SU-DHL-6 (cell line): Measurements from ENCODE around the gene MAPK8IP1.

Experiments
- H2AFZ ChIP-seq: fragments of 200-600 bp; sonication (generic); 2 replicates; pipeline ENCODE4 v1.6.1; 2014; ENCODE audit warnings: low read depth, mild to moderate bottlenecking, moderate library complexity, mixed read lengths, antibody characterized with exemption, low read length; ENCODE audit not compliant: severe bottlenecking
- H3F3A ChIP-seq: fragments of 200-600 bp; shearing (Covaris generic); 2 replicates; pipeline ENCODE4 v1.6.0; 2016; ENCODE audit warnings: antibody characterized with exemption, mild to moderate bottlenecking; ENCODE audit not compliant: insufficient read depth
- H3K27ac ChIP-seq: fragments of 200-600 bp; sonication (generic); 2 replicates; pipeline ENCODE4 v1.5.1; 2016; ENCODE audit warnings: low read depth, mild to moderate bottlenecking, low read length, moderate library complexity, mixed read lengths
- H3K27me3 ChIP-seq: fragments of 200-600 bp; sonication (generic), shearing (Covaris generic); 2 replicates; pipeline ENCODE4 v1.6.0; 2014; ENCODE audit warnings: mild to moderate bottlenecking, low read length
- H3K36me3 ChIP-seq: fragments of 200-600 bp; sonication (generic); 2 replicates; pipeline ENCODE4 v1.6.1; 2014; ENCODE audit warnings: mild to moderate bottlenecking, low read length, mixed read lengths
- H3K4me2 ChIP-seq: fragments of 300-600, 200-600 bp; shearing (Covaris generic), sonication (generic); 2 replicates; pipeline ENCODE4 v1.6.0; 2014; ENCODE audit warnings: low read length, low read depth, mild to moderate bottlenecking; ENCODE audit not compliant: poor library complexity, severe bottlenecking
- H3K4me3 ChIP-seq: fragments of 200-600 bp; sonication (generic); 2 replicates; pipeline ENCODE4 v1.5.1; 2014; ENCODE audit warnings: antibody characterized with exemption, low read length, mild to moderate bottlenecking, mixed read lengths; ENCODE audit not compliant: insufficient read depth, poor library complexity, severe bottlenecking
- H3K79me2 ChIP-seq: fragments of 200-600 bp; sonication (generic); 2 replicates; pipeline ENCODE4 v1.6.1; 2014; ENCODE audit warnings: mild to moderate bottlenecking, low read length, moderate library complexity; ENCODE audit not compliant: insufficient read depth
- H3K9ac ChIP-seq: fragments of 200-600 bp; sonication (generic); 2 replicates; pipeline ENCODE4 v1.7.0; 2014; ENCODE audit warnings: mild to moderate bottlenecking, low read length
- H3K9me2 ChIP-seq: fragments of 200-600 bp; sonication (generic); replicated peaks from 2 replicates; pipeline ENCODE4 v1.6.1; 2014; ENCODE audit warnings: low read length; ENCODE audit not compliant: insufficient read depth
- H3K9me3 ChIP-seq: fragments of 200-600 bp; sonication (generic); 2 replicates; pipeline ENCODE4 v1.6.1; 2014; ENCODE audit warnings: low read length, mixed read lengths; ENCODE audit not compliant: insufficient read depth
- H4K20me1 ChIP-seq: fragments of 200-600 bp; sonication (generic); 2 replicates; pipeline ENCODE4 v1.6.1; 2014; ENCODE audit warnings: low read depth, mild to moderate bottlenecking, antibody characterized with exemption, low read length, moderate library complexity, mixed read lengths
- CTCF ChIP-seq: fragments of 200-600 bp; sonication (generic); IDR thresholded peaks from one replicate; pipeline ENCODE4 v1.5.1; 2017; ENCODE audit warnings: antibody characterized with exemption, mild to moderate bottlenecking, low read length, moderate library complexity; ENCODE audit not compliant: insufficient read depth, poor library complexity, severe bottlenecking
- EZH2phosphoT487 ChIP-seq: fragments of 200-600 bp; sonication (generic), shearing (Covaris generic); conservative IDR thresholded peaks from 2 replicates; pipeline ENCODE4 v1.6.1; 2018; ENCODE audit warnings: mild to moderate bottlenecking, antibody characterized with exemption, low read length, moderate library complexity, mixed read lengths

MAPK8IP1 gene

GRCh38 chr11:45844822-45845578 lies 40.5 kb upstream of the MAPK8IP1 start:
- Histone ChIP-seq H3K36me3 (no peaks in the 10 kb centered on the region), H3K27me3 (no peaks in the 10 kb centered on the region), H3K9me3 (no peaks in the 10 kb centered on the region), H3K4me2 (no peak overlapping the region), H3K9ac (no peak overlapping the region), H3F3A (no peaks in the 10 kb centered on the region), H2AFZ (no peak overlapping the region), H4K20me1 (no peaks in the 10 kb centered on the region), H3K4me3 (no peak overlapping the region), H3K27ac (no peak overlapping the region), H3K79me2 (no peaks in the 10 kb centered on the region), H3K9me2 (no peaks in the 10 kb centered on the region)
- no peak for TF ChIP-seq EZH2phosphoT487
- no peak for TF ChIP-seq CTCF

GRCh38 chr11:45846174-45846675 lies 39.2 kb upstream of the MAPK8IP1 start:
- H3K9ac ChIP-seq: no peak overlapping the region
- no peaks in the 10 kb centered on the region for H3K27me3 ChIP-seq
- H3K4me3 ChIP-seq: no peak overlapping the region
- no peaks in the 10 kb centered on the region for H4K20me1 ChIP-seq
- H3K9me3 ChIP-seq: no peaks in the 10 kb centered on the region
- no peak overlapping the region for H3K27ac ChIP-seq
- H3K4me2 ChIP-seq: peak overlapping the region; percentile 62
- peaks cover 8% of the 10 kb centered on the region for H3K79me2 ChIP-seq
- no peaks in the 10 kb centered on the region for H3K9me2 ChIP-seq
- no peak for TF ChIP-seq EZH2phosphoT487
- no peak for TF ChIP-seq CTCF
- no peaks in the 10 kb centered on the region for H3K36me3 ChIP-seq
- no peak overlapping the region for H2AFZ ChIP-seq
- no peaks in the 10 kb centered on the region for H3F3A ChIP-seq

DNA sequence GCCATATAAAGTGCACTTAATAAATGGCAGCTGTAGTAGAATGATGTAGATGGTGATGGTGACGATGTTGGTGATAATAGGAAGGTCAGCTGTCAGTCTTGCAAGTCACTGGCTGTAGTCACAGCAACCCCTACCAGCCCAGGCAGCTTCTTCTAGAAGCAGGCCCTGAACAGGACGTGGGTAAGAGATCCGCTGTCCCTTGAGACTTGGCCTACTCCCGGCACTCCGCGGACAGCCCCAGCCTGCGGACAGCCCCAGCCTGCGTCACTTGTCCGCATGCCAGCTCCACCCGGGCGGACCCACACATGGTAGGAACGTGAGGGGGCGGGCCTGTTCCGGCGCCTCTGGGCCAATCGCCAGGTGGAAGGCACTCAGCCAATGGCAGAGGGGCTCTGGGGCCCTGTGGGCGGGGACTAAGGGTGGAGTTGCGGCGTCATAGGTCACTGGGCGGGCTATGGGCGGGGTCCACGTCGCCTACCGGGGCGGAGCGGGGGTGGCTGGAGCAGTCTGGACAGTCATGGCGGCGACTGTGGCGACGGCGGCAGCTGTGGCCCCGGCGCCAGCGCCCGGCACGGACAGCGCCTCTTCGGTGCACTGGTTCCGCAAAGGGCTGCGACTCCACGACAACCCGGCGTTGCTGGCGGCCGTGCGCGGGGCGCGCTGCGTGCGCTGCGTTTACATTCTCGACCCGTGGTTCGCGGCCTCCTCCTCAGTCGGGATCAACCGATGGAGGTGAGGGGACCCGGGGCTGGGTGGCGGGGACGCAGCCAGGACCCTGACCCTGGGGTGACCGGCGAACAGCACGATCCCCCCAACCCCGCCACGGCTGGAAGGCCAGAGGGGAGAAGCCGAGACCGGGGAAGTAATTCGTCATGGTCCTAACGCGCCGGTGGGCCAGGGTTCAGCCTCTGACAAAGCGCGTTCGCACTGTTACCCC lies 38.2 kb upstream of the MAPK8IP1 start, which contains the start of gene CRY2:
Gene CRY2 (plus strand): TSS at position 502 of the 937 bp plus-strand sequence. CDS start 16 bp downstream, at position 518.
- Histone ChIP-seq H2AFZ (peak within 1 kb of the TSS; percentile 90), H3K4me2 (peak within 1 kb of the TSS; percentile 65), H3F3A (no peaks in the 10 kb centered on the region), H3K9me3 (no peaks in the 10 kb centered on the region), H3K9ac (peak within 1 kb of the TSS; percentile 87), H3K27me3 (no peaks in the 10 kb centered on the region), H3K4me3 (peak within 1 kb of the TSS; percentile 83), H3K79me2 (peaks cover 8% of the 10 kb centered on the region), H3K9me2 (no peaks in the 10 kb centered on the region), H3K27ac (0 out of 2 replicates have a peak within 1 kb of the TSS, but pooled peaks have one; percentile 5), H4K20me1 (no peaks in the 10 kb centered on the region), H3K36me3 (no peaks in the 10 kb centered on the region)
- TF ChIP-seq EZH2phosphoT487 (no peak), CTCF (no peak)
